Measurements from ENCODE around the gene PCDHGA12.
"Not testable (repeated sequence)": the region's sequence is repeated elsewhere in the genome, so short reads cannot be mapped to it uniquely, and the experiment has no call there.

The PCDHGA12 gene

GRCh38 chr5:141430332-141431113 is at the start of gene PCDHGA12:
PCDHGA12 (plus strand) TSS chr5:141430507; CDS start chr5:141430760, 253 bp downstream.
- ATAC-seq (replicated peaks; ENCODE audit: extremely low read depth, poor library complexity, severe bottlenecking) (no peak), DNase-seq (ENCODE audit: low spot score in 2 of 2) (no peak)
- H3K9me3 Mint-ChIP-seq = peaks cover 20% of the 10 kb centered on the region
- H3K27me3 Mint-ChIP-seq = peaks cover 77% of the 10 kb centered on the region
- H3K36me3 Mint-ChIP-seq (ENCODE audit: insufficient read depth) = peaks cover 3% of the 10 kb centered on the region
- peaks cover 6% of the 10 kb centered on the region for H3K4me1 Mint-ChIP-seq
- H3K27ac Mint-ChIP-seq (ENCODE audit: low read depth) = peak within 1 kb of the TSS; percentile 74
- peak within 1 kb of the TSS; percentile 67 for H3K4me3 Mint-ChIP-seq

GRCh38 chr5:141382469-141383294 is 47.6 kb upstream of the PCDHGA12 start, which contains the start of gene PCDHGA7:
PCDHGA7 (plus strand) TSS chr5:141382742; CDS start chr5:141382900, 158 bp downstream.
- DNase-seq (ENCODE audit: low spot score in 2 of 2) (no peak), ATAC-seq (replicated peaks; ENCODE audit: extremely low read depth, poor library complexity, severe bottlenecking) (no peak)
- H3K27ac Mint-ChIP-seq (ENCODE audit: low read depth) = no peak within 1 kb of the TSS
- peaks cover 13% of the 10 kb centered on the region for H3K9me3 Mint-ChIP-seq
- H3K36me3 Mint-ChIP-seq (ENCODE audit: insufficient read depth) = peaks cover 3% of the 10 kb centered on the region
- peak within 1 kb of the TSS; percentile 52 for H3K4me3 Mint-ChIP-seq
- peaks cover 49% of the 10 kb centered on the region for H3K27me3 Mint-ChIP-seq
- H3K4me1 Mint-ChIP-seq = no peaks in the 10 kb centered on the region

- peaks cover 3% of the 10 kb centered on the region for H3K36me3 Mint-ChIP-seq (ENCODE audit: insufficient read depth)
- H3K4me1 Mint-ChIP-seq = no peaks in the 10 kb centered on the region
- ATAC-seq (replicated peaks; ENCODE audit: extremely low read depth, poor library complexity, severe bottlenecking) (no peak), DNase-seq (ENCODE audit: low spot score in 2 of 2) (no peak)
- H3K27ac Mint-ChIP-seq (ENCODE audit: low read depth) = no peak overlapping the region
- peaks cover 14% of the 10 kb centered on the region for H3K9me3 Mint-ChIP-seq
- peak overlapping the region; percentile 52 for H3K4me3 Mint-ChIP-seq
- H3K27me3 Mint-ChIP-seq = peaks cover 52% of the 10 kb centered on the region
Measured at GRCh38 chr5:141383345-141383744, 47.0 kb upstream of the PCDHGA12 start.

- H3K36me3 Mint-ChIP-seq (ENCODE audit: insufficient read depth) = peaks cover 3% of the 10 kb centered on the region
- H3K4me1 Mint-ChIP-seq = no peaks in the 10 kb centered on the region
- no peak overlapping the region for H3K4me3 Mint-ChIP-seq
- H3K9me3 Mint-ChIP-seq = peaks cover 14% of the 10 kb centered on the region
- peaks cover 62% of the 10 kb centered on the region for H3K27me3 Mint-ChIP-seq
- H3K27ac Mint-ChIP-seq (ENCODE audit: low read depth) = no peak overlapping the region
- DNase-seq (ENCODE audit: low spot score in 2 of 2) (no peak), ATAC-seq (replicated peaks; ENCODE audit: extremely low read depth, poor library complexity, severe bottlenecking) (no peak)
Measured at GRCh38 chr5:141384471-141385267, 45.6 kb upstream of the PCDHGA12 start.

GRCh38 chr5:141387557-141388311 is 42.6 kb upstream of the PCDHGA12 start, which contains the start of gene PCDHGB4:
PCDHGB4 (plus strand) TSS chr5:141387698; CDS start chr5:141387885, 187 bp downstream.
- not testable (repeated sequence) for H3K36me3 Mint-ChIP-seq (ENCODE audit: insufficient read depth)
- H3K9me3 Mint-ChIP-seq = peaks cover 24% of the 10 kb centered on the region
- peaks cover 79% of the 10 kb centered on the region for H3K27me3 Mint-ChIP-seq

GRCh38 chr5:141388661-141389060 is 41.6 kb upstream of the PCDHGA12 start:
- Mint-ChIP-seq H3K27me3 (peaks cover 73% of the 10 kb centered on the region), H3K4me3 (no peak overlapping the region), H3K36me3 (ENCODE audit: insufficient read depth) (peaks cover 2% of the 10 kb centered on the region), H3K27ac (ENCODE audit: low read depth) (no peak overlapping the region), H3K9me3 (peaks cover 25% of the 10 kb centered on the region), H3K4me1 (no peaks in the 10 kb centered on the region)
- ATAC-seq (replicated peaks; ENCODE audit: extremely low read depth, poor library complexity, severe bottlenecking) (no peak), DNase-seq (ENCODE audit: low spot score in 2 of 2) (no peak)

More at GRCh38 chr5:141387557-141388311, 42.6 kb upstream of the PCDHGA12 start, which contains the start of gene PCDHGB4:
- H3K4me1 Mint-ChIP-seq; H3K4me3 Mint-ChIP-seq; H3K27ac Mint-ChIP-seq (ENCODE audit: low read depth); DNase-seq (ENCODE audit: low spot score in 2 of 2): not testable (repeated sequence)
- ATAC-seq (replicated peaks; ENCODE audit: extremely low read depth, poor library complexity, severe bottlenecking) = peak; percentile 19

GRCh38 chr5:141389153-141390042 is 40.9 kb upstream of the PCDHGA12 start:
- Mint-ChIP-seq H3K36me3 (ENCODE audit: insufficient read depth) (peaks cover 2% of the 10 kb centered on the region), H3K27me3 (peaks cover 66% of the 10 kb centered on the region), H3K4me1 (no peaks in the 10 kb centered on the region), H3K27ac (ENCODE audit: low read depth) (no peak overlapping the region), H3K4me3 (no peak overlapping the region), H3K9me3 (peaks cover 25% of the 10 kb centered on the region)
- ATAC-seq (replicated peaks; ENCODE audit: extremely low read depth, poor library complexity, severe bottlenecking) = no peak
- no peak for DNase-seq (ENCODE audit: low spot score in 2 of 2)

- Mint-ChIP-seq H3K4me3 (no peak within 1 kb of the TSS), H3K27ac (ENCODE audit: low read depth) (no peak within 1 kb of the TSS), H3K4me1 (no peaks in the 10 kb centered on the region), H3K36me3 (ENCODE audit: insufficient read depth) (peaks cover 2% of the 10 kb centered on the region), H3K27me3 (peaks cover 69% of the 10 kb centered on the region), H3K9me3 (peaks cover 15% of the 10 kb centered on the region)
- DNase-seq (ENCODE audit: low spot score in 2 of 2) (no peak), ATAC-seq (replicated peaks; ENCODE audit: extremely low read depth, poor library complexity, severe bottlenecking) (no peak)
Measured at GRCh38 chr5:141392429-141393198, 37.7 kb upstream of the PCDHGA12 start, which contains the start of gene PCDHGA8. PCDHGA8 (plus strand) TSS chr5:141392633; CDS start chr5:141392814, 181 bp downstream.

GRCh38 chr5:141393267-141393666 is 37.0 kb upstream of the PCDHGA12 start:
- Mint-ChIP-seq H3K27me3 (peaks cover 67% of the 10 kb centered on the region), H3K27ac (ENCODE audit: low read depth) (no peak overlapping the region), H3K36me3 (ENCODE audit: insufficient read depth) (peaks cover 2% of the 10 kb centered on the region), H3K4me3 (no peak overlapping the region), H3K9me3 (peaks cover 15% of the 10 kb centered on the region), H3K4me1 (no peaks in the 10 kb centered on the region)
- DNase-seq (ENCODE audit: low spot score in 2 of 2) (no peak), ATAC-seq (replicated peaks; ENCODE audit: extremely low read depth, poor library complexity, severe bottlenecking) (no peak)

GRCh38 chr5:141394401-141395187 is 35.7 kb upstream of the PCDHGA12 start:
- H3K27ac Mint-ChIP-seq (ENCODE audit: low read depth); DNase-seq (ENCODE audit: low spot score in 2 of 2); H3K36me3 Mint-ChIP-seq (ENCODE audit: insufficient read depth); H3K4me1 Mint-ChIP-seq; H3K4me3 Mint-ChIP-seq; ATAC-seq (replicated peaks; ENCODE audit: extremely low read depth, poor library complexity, severe bottlenecking): not testable (repeated sequence)
- Mint-ChIP-seq H3K9me3 (peaks cover 11% of the 10 kb centered on the region), H3K27me3 (peaks cover 57% of the 10 kb centered on the region)

Measured in central memory CD8-positive, alpha-beta T cell (primary cell).